Osteocyte (in vitro differentiated cells): Measurements from ENCODE around the gene NISCH. TPM values are rescaled to one million over a fixed set of nuclear protein-coding genes. Genes with fewer than 3 reads are reported as not detected.
A peak's percentile ranks its signal among the peaks of the same experiment; 100 is the strongest.

Experiments
- DNase-seq: peaks from one replicate; pipeline ENCODE4 v3.0.0; 2021; ENCODE audit warnings: mixed read lengths; ENCODE audit not compliant: unreplicated experiment; ENCODE audit errors: extremely low spot score
- H3K27ac Mint-ChIP-seq: one replicate; pipeline ENCODE4 v1.8.0; 2021; ENCODE audit warnings: mild to moderate bottlenecking, mixed read lengths; ENCODE audit not compliant: unreplicated experiment
- H3K27me3 Mint-ChIP-seq: one replicate; pipeline ENCODE4 v1.8.0; 2021; ENCODE audit warnings: mixed read lengths; ENCODE audit not compliant: unreplicated experiment
- H3K36me3 Mint-ChIP-seq: one replicate; pipeline ENCODE4 v1.8.0; 2021; ENCODE audit warnings: mixed read lengths; ENCODE audit not compliant: unreplicated experiment
- H3K4me1 Mint-ChIP-seq: one replicate; pipeline ENCODE4 v1.8.0; 2021; ENCODE audit warnings: mixed read lengths; ENCODE audit not compliant: unreplicated experiment
- H3K4me3 Mint-ChIP-seq: one replicate; pipeline ENCODE4 v1.8.0; 2021; ENCODE audit warnings: mild to moderate bottlenecking, moderate library complexity, mixed read lengths; ENCODE audit not compliant: unreplicated experiment
- H3K9me3 Mint-ChIP-seq: one replicate; pipeline ENCODE4 v1.8.0; 2021; ENCODE audit warnings: mixed read lengths; ENCODE audit not compliant: unreplicated experiment
- total RNA-seq: library from RNA; stranded (reverse); gene quantifications from 2 replicates; pipeline ENCODE4 v1.2.1, GENCODE V29; 2021
- TF ChIP-seq, protein P1 (sequence below): fragments of 200-600 bp; sonication (generic); IDR thresholded peaks from 2 replicates; pipeline ENCODE4 v1.5.0; 2021; ENCODE audit warnings: antibody characterized with exemption, mild to moderate bottlenecking, moderate library complexity

NISCH gene
- total RNA-seq, 1 donor from 2014 or later, result 138 TPM

DNA sequence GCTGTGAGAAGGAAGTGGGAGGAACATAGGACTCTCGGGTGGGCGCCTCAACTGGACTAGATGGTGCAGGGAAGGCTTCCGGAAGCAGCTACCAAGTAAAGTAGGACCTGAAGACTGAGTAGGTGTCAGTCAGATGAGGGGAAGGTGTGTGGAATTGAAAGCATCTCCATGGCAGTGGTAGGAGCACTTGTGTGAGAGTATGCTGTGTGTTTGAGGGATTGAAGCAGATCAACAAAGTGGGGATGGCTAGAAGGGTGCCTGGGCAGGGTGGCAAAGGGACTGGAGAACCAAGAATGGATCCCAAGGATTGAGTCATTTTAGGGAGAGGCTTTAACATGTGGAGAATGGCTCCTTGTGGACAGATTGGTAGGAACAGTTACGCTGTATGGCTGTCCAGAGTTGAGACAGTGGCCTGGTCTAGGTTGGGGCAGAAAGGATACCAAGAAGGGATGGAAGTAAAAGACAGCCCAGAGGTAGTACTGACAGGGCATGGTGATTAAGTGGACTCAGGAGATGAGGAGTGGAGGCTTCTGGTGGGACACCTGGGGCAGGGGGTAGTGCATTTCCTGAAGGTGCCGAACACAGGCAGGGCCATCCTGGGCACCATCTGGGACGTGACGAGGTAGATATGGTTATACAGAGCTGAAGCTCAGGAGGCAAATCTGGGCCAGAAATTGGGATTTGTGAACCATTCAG lies 82.5 kb downstream of the NISCH start:
- Mint-ChIP-seq H3K4me3 (peak overlapping the region; percentile 99), H3K4me1 (peaks cover 40% of the 10 kb centered on the region), H3K27ac (peak overlapping the region; percentile 98), H3K36me3 (peaks cover 17% of the 10 kb centered on the region), H3K27me3 (no peaks in the 10 kb centered on the region), H3K9me3 (no peaks in the 10 kb centered on the region)
- TF ChIP-seq, protein P1, sequence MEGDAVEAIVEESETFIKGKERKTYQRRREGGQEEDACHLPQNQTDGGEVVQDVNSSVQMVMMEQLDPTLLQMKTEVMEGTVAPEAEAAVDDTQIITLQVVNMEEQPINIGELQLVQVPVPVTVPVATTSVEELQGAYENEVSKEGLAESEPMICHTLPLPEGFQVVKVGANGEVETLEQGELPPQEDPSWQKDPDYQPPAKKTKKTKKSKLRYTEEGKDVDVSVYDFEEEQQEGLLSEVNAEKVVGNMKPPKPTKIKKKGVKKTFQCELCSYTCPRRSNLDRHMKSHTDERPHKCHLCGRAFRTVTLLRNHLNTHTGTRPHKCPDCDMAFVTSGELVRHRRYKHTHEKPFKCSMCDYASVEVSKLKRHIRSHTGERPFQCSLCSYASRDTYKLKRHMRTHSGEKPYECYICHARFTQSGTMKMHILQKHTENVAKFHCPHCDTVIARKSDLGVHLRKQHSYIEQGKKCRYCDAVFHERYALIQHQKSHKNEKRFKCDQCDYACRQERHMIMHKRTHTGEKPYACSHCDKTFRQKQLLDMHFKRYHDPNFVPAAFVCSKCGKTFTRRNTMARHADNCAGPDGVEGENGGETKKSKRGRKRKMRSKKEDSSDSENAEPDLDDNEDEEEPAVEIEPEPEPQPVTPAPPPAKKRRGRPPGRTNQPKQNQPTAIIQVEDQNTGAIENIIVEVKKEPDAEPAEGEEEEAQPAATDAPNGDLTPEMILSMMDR, result no peak
- DNase-seq, result peak; percentile 42

DNA sequence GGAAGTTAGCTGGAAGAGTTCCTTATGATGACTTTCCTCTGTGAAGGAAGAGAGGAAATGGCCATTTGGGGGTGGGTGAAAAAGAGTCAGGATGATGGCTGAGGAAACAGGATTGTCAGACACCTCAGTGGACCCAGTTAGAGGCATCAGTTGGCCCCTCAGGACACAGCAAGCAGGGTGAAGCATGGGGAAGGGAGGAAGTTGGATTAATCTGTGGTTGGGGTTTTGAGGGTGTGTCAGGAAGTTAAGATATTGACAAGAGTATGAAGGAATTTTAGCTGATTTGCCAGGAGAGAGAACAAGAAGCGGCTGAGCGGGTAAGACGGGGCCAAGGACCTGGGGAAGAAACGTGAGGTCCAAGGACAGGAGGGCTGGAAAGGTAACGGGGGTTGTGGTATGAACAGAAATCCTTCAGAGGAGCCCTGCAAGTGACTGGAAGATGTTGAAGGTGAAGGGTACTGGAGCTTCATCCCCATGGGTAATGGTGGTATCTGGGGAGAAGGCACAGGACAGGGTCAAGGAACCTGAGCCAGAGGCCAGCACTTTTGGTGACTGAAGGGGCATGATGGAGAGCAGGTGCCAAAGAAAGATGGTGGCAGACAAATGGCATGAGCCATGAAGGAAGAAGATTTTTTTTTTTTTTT lies 83.7 kb downstream of the NISCH start:
- TF ChIP-seq, protein P1, result no peak
- no peaks in the 10 kb centered on the region for H3K27me3 Mint-ChIP-seq
- H3K4me3 Mint-ChIP-seq, result peak overlapping the region; percentile 23
- H3K4me1 Mint-ChIP-seq, result peaks cover 40% of the 10 kb centered on the region
- H3K27ac Mint-ChIP-seq, result peak overlapping the region; percentile 52
- DNase-seq, result peak; percentile 42
- H3K36me3 Mint-ChIP-seq, result peaks cover 17% of the 10 kb centered on the region
- H3K9me3 Mint-ChIP-seq, result no peaks in the 10 kb centered on the region

DNA sequence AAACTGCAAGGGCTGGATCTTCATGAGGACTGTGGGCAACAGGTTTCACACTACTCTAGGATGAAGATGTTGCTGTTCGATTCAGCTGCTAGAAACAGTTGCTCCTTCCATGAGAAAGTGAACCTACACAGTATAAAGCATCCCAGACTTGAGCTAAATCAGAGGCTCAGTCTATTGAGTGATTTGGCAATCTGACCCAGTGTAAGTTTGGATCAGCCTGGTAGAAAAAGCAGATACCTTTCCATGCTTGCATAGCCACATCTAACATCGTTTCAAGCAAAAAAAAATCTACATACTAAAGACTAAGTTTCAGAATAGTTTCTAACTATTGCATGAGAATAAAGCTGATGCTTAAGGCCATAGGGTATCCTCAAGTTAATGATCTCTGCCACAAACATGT lies 85.6 kb downstream of the NISCH start:
- H3K9me3 Mint-ChIP-seq, result no peaks in the 10 kb centered on the region
- TF ChIP-seq, protein P1, result no peak
- peaks cover 29% of the 10 kb centered on the region for H3K4me1 Mint-ChIP-seq
- no peaks in the 10 kb centered on the region for H3K27me3 Mint-ChIP-seq
- no peak overlapping the region for H3K27ac Mint-ChIP-seq
- peaks cover 21% of the 10 kb centered on the region for H3K36me3 Mint-ChIP-seq
- H3K4me3 Mint-ChIP-seq, result no peak overlapping the region
- DNase-seq, result no peak

Other genes starting within 250 kb of the NISCH start
- not detected in 2 replicates for gene TLR9, start 230.0 kb upstream of the NISCH start, total RNA-seq
- 55.8 and 58.6 TPM in 2 replicates for gene TWF2, start 216.4 kb upstream of the NISCH start, total RNA-seq
- gene PPM1M, start 209.8 kb upstream of the NISCH start, total RNA-seq, result 16.4 and 16.9 TPM in 2 replicates
- gene WDR82, start 177.0 kb upstream of the NISCH start, total RNA-seq, result 76.7 and 82.1 TPM in 2 replicates
- gene GLYCTK, start 167.8 kb upstream of the NISCH start, total RNA-seq, result 11.0 and 11.9 TPM in 2 replicates
- 9.4 and 9.7 TPM in 2 replicates for gene DNAH1, start 139.3 kb upstream of the NISCH start, total RNA-seq
- 108 and 112 TPM in 2 replicates for gene BAP1, start 45.6 kb upstream of the NISCH start, total RNA-seq
- gene PHF7, start 44.9 kb upstream of the NISCH start, total RNA-seq, result 6.5 and 7.8 TPM in 2 replicates
- gene SEMA3G, start 10.5 kb upstream of the NISCH start, total RNA-seq, result not detected in 2 replicates
- 0.60 TPM in 1 of 2 replicates, not detected in the other for gene TNNC1, start 1.6 kb upstream of the NISCH start, total RNA-seq
- not detected in 2 replicates for gene STAB1, start 39.7 kb downstream of the NISCH start, total RNA-seq
- gene NT5DC2, start 78.3 kb downstream of the NISCH start, total RNA-seq, result 178 and 188 TPM in 2 replicates
- 18.4 and 18.6 TPM in 2 replicates for gene UQCC5, start 81.0 kb downstream of the NISCH start, total RNA-seq
- gene PBRM1, start 230.3 kb downstream of the NISCH start, total RNA-seq, result 74.5 and 78.3 TPM in 2 replicates
- 65.8 and 69.8 TPM in 2 replicates for gene GNL3, start 230.4 kb downstream of the NISCH start, total RNA-seq